IMR-90 (cell line): ENCODE results near the gene ATP5PB.

Experiments
- BHLHE40 ChIP-seq: fragments of 150-350 bp; IDR thresholded peaks from 2 replicates; pipeline ENCODE4 v1.6.1; 2016; ENCODE audit warnings: mild to moderate bottlenecking, low read depth, low read length
- CEBPB ChIP-seq: IDR thresholded peaks from 2 replicates; pipeline ENCODE4 v1.6.1; 2012; ENCODE audit warnings: low read depth, low read length, improper control_type of control experiment
- CTCF ChIP-seq: conservative IDR thresholded peaks from 2 replicates; pipeline ENCODE4 v1.5.1; 2012; ENCODE audit warnings: mild to moderate bottlenecking, low read depth, low read length, improper control_type of control experiment
- ELK1 ChIP-seq: fragments of 150-350 bp; IDR thresholded peaks from 2 replicates; pipeline ENCODE4 v1.6.1; 2016; ENCODE audit warnings: low read depth, mild to moderate bottlenecking, low read length, moderate library complexity, borderline replicate concordance
- POLR2A ChIP-seq: IDR thresholded peaks from 2 replicates; pipeline ENCODE4 v1.6.1; 2012; ENCODE audit warnings: mild to moderate bottlenecking, low read depth, low read length
- RCOR1 ChIP-seq: IDR thresholded peaks from 2 replicates; pipeline ENCODE4 v1.6.1; 2012; ENCODE audit warnings: mild to moderate bottlenecking, low read length, improper control_type of control experiment; ENCODE audit not compliant: insufficient replicate concordance

- no peak for TF ChIP-seq CEBPB
- no peak for TF ChIP-seq CTCF
- TF ChIP-seq BHLHE40, result no peak
- no peak for TF ChIP-seq ELK1
- TF ChIP-seq POLR2A, result no peak
- TF ChIP-seq RCOR1, result no peak
Observed at GRCh38 chr1:111484391-111485026, 35.2 kb downstream of the ATP5PB start.
